GM19023 (cell line): ENCODE data around the gene AAK1.
"Not testable (repeated sequence)": the region's sequence is repeated elsewhere in the genome, so short reads cannot be mapped to it uniquely, and the experiment has no call there.

Experiments
- ATAC-seq: cut with Tn5 transposase; IDR thresholded peaks from one replicate; pipeline ENCODE4 v1.9.1; 2021; ENCODE audit warnings: mild to moderate bottlenecking, moderate library complexity; ENCODE audit not compliant: unreplicated experiment

Gene AAK1

GRCh38 chr2:69628325-69629021 is 15.1 kb downstream of the AAK1 start:
- no peak for ATAC-seq

- ATAC-seq, result no peak
Observed at GRCh38 chr2:69625078-69625795, 18.3 kb downstream of the AAK1 start.

GRCh38 chr2:69624611-69625010 is 18.9 kb downstream of the AAK1 start:
- no peak for ATAC-seq

- no peak for ATAC-seq
Observed at GRCh38 chr2:69624131-69624530, 19.4 kb downstream of the AAK1 start.

- ATAC-seq, result no peak
Observed at GRCh38 chr2:69623236-69623635, 20.3 kb downstream of the AAK1 start.

GRCh38 chr2:69622805-69623204 is 20.7 kb downstream of the AAK1 start:
- ATAC-seq, result not testable (repeated sequence)

GRCh38 chr2:69622017-69622540 is 21.5 kb downstream of the AAK1 start:
- not testable (repeated sequence) for ATAC-seq

GRCh38 chr2:69621440-69621839 is 22.1 kb downstream of the AAK1 start:
- no peak for ATAC-seq

GRCh38 chr2:69620870-69621269 is 22.7 kb downstream of the AAK1 start:
- ATAC-seq, result no peak

- ATAC-seq, result no peak
Observed at GRCh38 chr2:69619725-69620124, 23.8 kb downstream of the AAK1 start.

- ATAC-seq, result no peak
Observed at GRCh38 chr2:69618362-69618761, 25.2 kb downstream of the AAK1 start.

GRCh38 chr2:69617744-69618143 is 25.8 kb downstream of the AAK1 start:
- ATAC-seq, result no peak

GRCh38 chr2:69616755-69617154 is 26.8 kb downstream of the AAK1 start:
- no peak for ATAC-seq

- ATAC-seq, result peak; percentile 40
Observed at GRCh38 chr2:69615969-69616368, 27.6 kb downstream of the AAK1 start.

- no peak for ATAC-seq
Observed at GRCh38 chr2:69615078-69615625, 28.4 kb downstream of the AAK1 start.

GRCh38 chr2:69612707-69613106 is 30.8 kb downstream of the AAK1 start:
- ATAC-seq, result no peak

GRCh38 chr2:69612200-69612599 is 31.3 kb downstream of the AAK1 start:
- ATAC-seq, result no peak

GRCh38 chr2:69608109-69608508 is 35.4 kb downstream of the AAK1 start:
- ATAC-seq, result no peak

- not testable (repeated sequence) for ATAC-seq
Observed at GRCh38 chr2:69606771-69607170, 36.8 kb downstream of the AAK1 start.

GRCh38 chr2:69605284-69605683 is 38.3 kb downstream of the AAK1 start:
- ATAC-seq, result no peak

GRCh38 chr2:69604836-69605235 is 38.7 kb downstream of the AAK1 start:
- ATAC-seq, result no peak
